ENCODE results near the gene RFTN1. TPM values are rescaled to one million over a fixed set of nuclear protein-coding genes. Genes with fewer than 3 reads are reported as not detected.

Gene RFTN1
- total RNA-seq, 4 donors from 2014 or later, result 113 to 137 (median 122) TPM

DNA sequence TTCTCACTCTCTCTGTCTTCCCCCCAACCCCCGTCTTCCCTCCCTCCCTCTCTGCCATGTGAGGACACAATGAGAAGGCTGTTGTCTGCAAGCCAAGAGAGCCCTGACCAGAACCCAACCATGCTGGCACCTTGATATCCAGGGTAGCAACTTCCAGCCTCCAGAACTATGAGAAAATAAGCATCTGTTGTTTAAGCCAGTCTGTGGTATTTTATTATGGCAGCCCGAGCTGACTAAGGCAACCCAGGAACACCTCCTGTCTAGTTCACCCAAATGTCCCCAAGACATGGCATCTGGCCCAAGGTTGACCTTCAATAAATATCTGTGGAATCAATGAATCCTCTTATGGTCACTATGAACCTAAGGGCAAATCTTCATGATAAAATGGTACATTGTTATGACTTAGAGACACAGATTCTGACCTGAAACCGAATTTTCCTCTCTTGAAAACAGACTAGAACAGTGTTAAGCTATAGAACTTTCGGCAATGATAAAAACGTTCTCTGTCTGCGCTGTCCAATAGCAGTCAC lies 26.5 kb downstream of the RFTN1 start:
- Histone ChIP-seq H3K36me3 (peaks cover 0 to 26% (median 0%) of the 10 kb centered on the region in 3 donors), H3K27ac (no peak overlapping the region), H3K27me3 (no peaks in the 10 kb centered on the region), H3K4me1 (peaks cover 0 to 39% (median 9%) of the 10 kb centered on the region in 4 donors), H3K9me3 (no peaks in the 10 kb centered on the region), H3K4me3 (no peak overlapping the region)
- TF ChIP-seq POLR2A (IDR thresholded peaks at IDR 0.05) (no peak), EP300 (IDR thresholded peaks at IDR 0.05) (no peak)
- TF ChIP-seq, protein P1, sequence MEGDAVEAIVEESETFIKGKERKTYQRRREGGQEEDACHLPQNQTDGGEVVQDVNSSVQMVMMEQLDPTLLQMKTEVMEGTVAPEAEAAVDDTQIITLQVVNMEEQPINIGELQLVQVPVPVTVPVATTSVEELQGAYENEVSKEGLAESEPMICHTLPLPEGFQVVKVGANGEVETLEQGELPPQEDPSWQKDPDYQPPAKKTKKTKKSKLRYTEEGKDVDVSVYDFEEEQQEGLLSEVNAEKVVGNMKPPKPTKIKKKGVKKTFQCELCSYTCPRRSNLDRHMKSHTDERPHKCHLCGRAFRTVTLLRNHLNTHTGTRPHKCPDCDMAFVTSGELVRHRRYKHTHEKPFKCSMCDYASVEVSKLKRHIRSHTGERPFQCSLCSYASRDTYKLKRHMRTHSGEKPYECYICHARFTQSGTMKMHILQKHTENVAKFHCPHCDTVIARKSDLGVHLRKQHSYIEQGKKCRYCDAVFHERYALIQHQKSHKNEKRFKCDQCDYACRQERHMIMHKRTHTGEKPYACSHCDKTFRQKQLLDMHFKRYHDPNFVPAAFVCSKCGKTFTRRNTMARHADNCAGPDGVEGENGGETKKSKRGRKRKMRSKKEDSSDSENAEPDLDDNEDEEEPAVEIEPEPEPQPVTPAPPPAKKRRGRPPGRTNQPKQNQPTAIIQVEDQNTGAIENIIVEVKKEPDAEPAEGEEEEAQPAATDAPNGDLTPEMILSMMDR (IDR thresholded peaks at IDR 0.05), result no peak
- no peak for DNase-seq (ENCODE audit: low spot score in 2 of 2)
- 72 to 79% methylated on average over 6 of the region's 6 CpGs for WGBS, 2 donors

DNA sequence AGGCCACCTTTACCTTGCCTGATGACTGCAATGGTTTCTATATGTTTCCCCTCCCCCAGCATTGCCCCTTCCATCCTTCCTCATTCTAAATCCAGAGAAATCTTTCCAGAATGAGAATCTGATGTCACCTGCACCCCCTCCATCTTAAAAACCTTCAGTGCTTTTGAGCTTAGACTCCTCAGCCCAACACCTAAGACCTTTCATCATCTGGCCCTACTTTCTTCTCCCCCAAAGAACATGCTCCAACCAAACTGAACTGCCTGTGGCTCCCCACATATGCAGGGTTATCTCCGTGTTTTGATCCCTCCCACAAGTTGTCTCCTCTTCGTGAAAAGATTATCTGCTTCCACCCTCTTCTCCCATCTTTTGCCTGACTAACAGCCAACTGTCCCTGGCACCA lies 27.3 kb downstream of the RFTN1 start:
- peaks cover 0 to 47% (median 12%) of the 10 kb centered on the region in 4 donors for H3K4me1 ChIP-seq
- no peak overlapping the region for H3K4me3 ChIP-seq
- no peak for DNase-seq (ENCODE audit: low spot score in 2 of 2)
- H3K36me3 ChIP-seq, result peaks cover 0 to 18% (median 0%) of the 10 kb centered on the region in 3 donors
- no peaks in the 10 kb centered on the region for H3K27me3 ChIP-seq
- WGBS, 2 donors, result 95 to 97% methylated on average over 2 of the region's 2 CpGs
- no peaks in the 10 kb centered on the region for H3K9me3 ChIP-seq
- TF ChIP-seq, protein P1 (IDR thresholded peaks at IDR 0.05), result no peak
- TF ChIP-seq EP300 (IDR thresholded peaks at IDR 0.05), result no peak
- TF ChIP-seq POLR2A (IDR thresholded peaks at IDR 0.05), result no peak
- peak overlapping the region in 1 of 4 donors; percentile 25 for H3K27ac ChIP-seq

DNA sequence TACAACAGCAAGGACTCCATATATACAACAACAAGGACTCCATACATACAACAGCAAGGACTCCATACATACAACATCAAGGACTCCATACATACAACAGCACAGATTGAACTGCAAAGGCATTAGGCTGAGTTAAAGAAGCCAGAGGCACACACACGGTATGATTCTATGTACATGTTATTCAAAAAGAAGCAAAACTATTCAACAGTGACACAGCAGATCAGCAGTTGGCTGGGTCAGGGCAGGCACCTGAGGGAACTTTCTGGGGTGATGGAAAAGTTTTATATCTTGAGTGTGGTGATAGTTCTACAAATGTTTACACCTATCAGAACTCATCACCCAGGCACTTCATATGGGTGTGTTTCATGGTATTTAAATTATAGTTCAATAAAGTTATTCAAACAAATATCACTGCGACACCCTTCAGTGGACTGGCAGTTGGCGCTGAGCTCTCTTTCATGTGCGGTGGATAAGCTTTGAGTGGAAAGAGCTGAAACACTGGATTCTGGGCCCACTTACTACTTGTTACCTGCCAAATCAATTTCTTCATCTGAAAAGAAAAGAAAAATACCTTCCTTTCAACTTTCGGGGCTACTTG lies 28.0 kb downstream of the RFTN1 start:
- Histone ChIP-seq H3K36me3 (peaks cover 0 to 11% (median 0%) of the 10 kb centered on the region in 3 donors), H3K27ac (peak overlapping the region in 1 of 4 donors; percentile 55), H3K9me3 (no peaks in the 10 kb centered on the region), H3K4me1 (peaks cover 0 to 49% (median 12%) of the 10 kb centered on the region in 4 donors), H3K4me3 (no peak overlapping the region), H3K27me3 (no peaks in the 10 kb centered on the region)
- WGBS, 2 donors, result 84 to 88% methylated on average over 5 of the region's 5 CpGs
- TF ChIP-seq, protein P1 (IDR thresholded peaks at IDR 0.05), result no peak
- TF ChIP-seq EP300 (IDR thresholded peaks at IDR 0.05) (no peak), POLR2A (IDR thresholded peaks at IDR 0.05) (no peak)
- DNase-seq (ENCODE audit: low spot score in 2 of 2), result no peak

DNA sequence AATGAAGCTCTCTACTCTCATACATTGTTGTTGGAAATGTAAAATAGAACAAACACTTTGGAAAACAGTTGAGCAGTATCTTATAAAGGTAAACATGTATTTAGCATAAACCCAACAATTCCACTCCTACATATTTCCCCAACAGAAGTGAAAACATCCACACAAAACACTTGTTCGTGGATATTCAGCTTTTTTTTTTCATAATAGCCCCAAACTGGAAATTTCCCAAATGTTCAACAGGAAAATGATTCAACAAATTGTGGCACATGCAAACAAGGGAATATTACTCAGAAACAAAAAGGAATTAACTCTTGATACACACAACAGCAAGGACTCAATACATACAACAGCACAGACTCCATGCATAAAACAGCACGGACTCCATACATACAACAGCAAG lies 28.5 kb downstream of the RFTN1 start:
- DNase-seq (ENCODE audit: low spot score in 2 of 2), result no peak
- Histone ChIP-seq H3K9me3 (no peaks in the 10 kb centered on the region), H3K27me3 (no peaks in the 10 kb centered on the region), H3K4me1 (peaks cover 0 to 49% (median 12%) of the 10 kb centered on the region in 4 donors), H3K4me3 (no peak overlapping the region), H3K36me3 (peaks cover 0 to 5% (median 0%) of the 10 kb centered on the region in 3 donors), H3K27ac (peak overlapping the region in 2 of 4 donors; percentile 55 to 62)
- 64 to 65% methylated on average over 2 of the region's 2 CpGs for WGBS, 2 donors
- TF ChIP-seq EP300 (IDR thresholded peaks at IDR 0.05) (no peak), POLR2A (IDR thresholded peaks at IDR 0.05) (no peak)
- TF ChIP-seq, protein P1 (IDR thresholded peaks at IDR 0.05), result no peak

DNA sequence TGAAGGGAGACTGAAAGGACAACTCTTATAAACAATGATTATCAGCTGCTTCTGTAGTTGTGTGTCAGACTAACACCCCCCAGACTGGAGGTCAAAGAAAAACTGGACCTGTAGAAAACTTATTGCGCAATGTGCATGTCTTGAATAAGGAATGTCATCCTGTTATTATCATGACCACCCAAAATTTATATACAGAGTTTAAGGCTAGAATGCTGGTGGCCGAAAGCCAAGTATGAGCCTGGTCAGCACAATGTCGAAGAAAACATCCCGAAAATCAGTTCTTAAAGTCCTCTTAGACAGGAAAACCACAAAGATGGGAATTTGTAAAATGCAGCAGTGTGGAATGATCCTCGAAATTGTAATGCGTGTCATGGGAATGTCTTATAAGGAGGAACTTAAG lies 29.3 kb downstream of the RFTN1 start:
- no peaks in the 10 kb centered on the region for H3K27me3 ChIP-seq
- no peak overlapping the region for H3K4me3 ChIP-seq
- H3K27ac ChIP-seq, result peak overlapping the region in 2 of 4 donors; percentile 55 to 62
- H3K9me3 ChIP-seq, result no peaks in the 10 kb centered on the region
- no peaks in the 10 kb centered on the region for H3K36me3 ChIP-seq
- WGBS, 2 donors, result 24 to 31% methylated on average over 6 of the region's 6 CpGs
- H3K4me1 ChIP-seq, result peaks cover 0 to 49% (median 12%) of the 10 kb centered on the region in 4 donors
- peak in 1 of 2 donors; percentile 20 for DNase-seq (ENCODE audit: low spot score in 2 of 2)
- TF ChIP-seq, protein P1 (IDR thresholded peaks at IDR 0.05), result no peak
- TF ChIP-seq POLR2A (IDR thresholded peaks at IDR 0.05) (no peak), EP300 (IDR thresholded peaks at IDR 0.05) (peak in 1 of 2 donors; percentile 21)

All from tibial nerve (tissue), 4 donors.